Astrocyte (in vitro differentiated cells and primary cell): ENCODE results near the gene ERCC3.

ENCODE experiments used
- CTCF ChIP-seq: IDR thresholded peaks from 2 replicates; pipeline ENCODE4 v1.5.1; 2011; ENCODE audit warnings: low read depth, mild to moderate bottlenecking, inconsistent platforms, low read length, moderate library complexity; ENCODE audit not compliant: insufficient read depth
- EZH2 ChIP-seq: IDR thresholded peaks from 2 replicates; pipeline ENCODE4 v1.6.1; 2012; ENCODE audit warnings: mild to moderate bottlenecking, low read length, inconsistent platforms; ENCODE audit not compliant: insufficient read depth

- no peak for TF ChIP-seq CTCF
- TF ChIP-seq EZH2 = no peak
Observed at GRCh38 chr2:127220768-127221527, 73.0 kb downstream of the ERCC3 start.
